Uterus (tissue), 2 donors: ENCODE data around the gene DCC.

Source experiments
- POLR2A ChIP-seq, 2 donors: fragments of 450-650 bp; IDR thresholded peaks; one replicate each; pipeline ENCODE4 v1.6.1; 2016; ENCODE audit warnings: antibody characterized with exemption in 2 of 2, mild to moderate bottlenecking in 1 of 2, moderate library complexity in 1 of 2
- TF ChIP-seq, protein P1 (sequence below), 4 experiments: fragments of 200-600 bp in 2 of 4; fragments of 450-650 bp in 2 of 4; sonication (generic) in 2 of 4; IDR thresholded peaks; one replicate each; pipeline ENCODE4 v1.5.1; 2016 to 2019; ENCODE audit warnings: antibody characterized with exemption in 4 of 4, mild to moderate bottlenecking in 2 of 4, moderate library complexity in 1 of 4

GRCh38 chr18:53527365-53527764, 1187.4 kb downstream of the DCC start:
- TF ChIP-seq, protein P1, sequence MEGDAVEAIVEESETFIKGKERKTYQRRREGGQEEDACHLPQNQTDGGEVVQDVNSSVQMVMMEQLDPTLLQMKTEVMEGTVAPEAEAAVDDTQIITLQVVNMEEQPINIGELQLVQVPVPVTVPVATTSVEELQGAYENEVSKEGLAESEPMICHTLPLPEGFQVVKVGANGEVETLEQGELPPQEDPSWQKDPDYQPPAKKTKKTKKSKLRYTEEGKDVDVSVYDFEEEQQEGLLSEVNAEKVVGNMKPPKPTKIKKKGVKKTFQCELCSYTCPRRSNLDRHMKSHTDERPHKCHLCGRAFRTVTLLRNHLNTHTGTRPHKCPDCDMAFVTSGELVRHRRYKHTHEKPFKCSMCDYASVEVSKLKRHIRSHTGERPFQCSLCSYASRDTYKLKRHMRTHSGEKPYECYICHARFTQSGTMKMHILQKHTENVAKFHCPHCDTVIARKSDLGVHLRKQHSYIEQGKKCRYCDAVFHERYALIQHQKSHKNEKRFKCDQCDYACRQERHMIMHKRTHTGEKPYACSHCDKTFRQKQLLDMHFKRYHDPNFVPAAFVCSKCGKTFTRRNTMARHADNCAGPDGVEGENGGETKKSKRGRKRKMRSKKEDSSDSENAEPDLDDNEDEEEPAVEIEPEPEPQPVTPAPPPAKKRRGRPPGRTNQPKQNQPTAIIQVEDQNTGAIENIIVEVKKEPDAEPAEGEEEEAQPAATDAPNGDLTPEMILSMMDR (IDR thresholded peaks at IDR 0.05): no peak
- TF ChIP-seq POLR2A (IDR thresholded peaks at IDR 0.05): no peak
